Tibial nerve (tissue), 4 donors: ENCODE results near the gene NTNG1. TPM values are rescaled to one million over a fixed set of nuclear protein-coding genes. Genes with fewer than 3 reads are reported as not detected.
"Not testable (repeated sequence)": the region's sequence is repeated elsewhere in the genome, so short reads cannot be mapped to it uniquely, and the experiment has no call there.

ENCODE experiments used
- DNase-seq, 2 donors: peaks; one replicate each; pipeline ENCODE4 v3.0.0-alpha.2; 2019; ENCODE audit warnings: low spot score in 2 of 2
- H3K27ac ChIP-seq, 4 donors: fragments of 200-600 bp; sonication (generic) in 3 of 4; one replicate each; pipeline ENCODE4 v1.5.1; 2017 to 2019; ENCODE audit warnings: mild to moderate bottlenecking in 1 of 4
- H3K27me3 ChIP-seq, 2 donors: fragments of 200-600 bp; sonication (generic) in 1 of 2; one replicate each; pipeline versions ENCODE4 v1.5.1 to v1.6.0; 2017 to 2019
- H3K36me3 ChIP-seq, 3 donors: fragments of 200-600 bp; sonication (generic); one replicate each; pipeline ENCODE4 v1.5.1; 2018 to 2019
- H3K4me1 ChIP-seq, 4 donors: fragments of 200-600 bp; sonication (generic) in 3 of 4; one replicate each; pipeline ENCODE4 v1.5.1; 2017 to 2019
- H3K4me3 ChIP-seq, 4 donors: fragments of 200-600 bp; sonication (generic) in 3 of 4; one replicate each; pipeline ENCODE4 v1.5.1; 2017 to 2019; ENCODE audit warnings: mild to moderate bottlenecking in 1 of 4, moderate library complexity in 1 of 4
- H3K9me3 ChIP-seq, 4 donors: fragments of 200-600 bp; sonication (generic) in 3 of 4; one replicate each; pipeline ENCODE4 v1.5.1; 2017 to 2019
- EP300 ChIP-seq, 2 donors: sonication (generic); formaldehyde crosslinking; IDR thresholded peaks; one replicate each; pipeline ENCODE4 v1.6.1; 2017; ENCODE audit warnings: antibody characterized with exemption in 2 of 2, mild to moderate bottlenecking in 1 of 2
- POLR2A ChIP-seq, 2 donors: fragments of 450-650 bp; IDR thresholded peaks; one replicate each; pipeline ENCODE4 v1.6.1; 2017; ENCODE audit warnings: antibody characterized with exemption in 2 of 2, mild to moderate bottlenecking in 2 of 2, moderate library complexity in 2 of 2
- WGBS, 2 donors: methylation state at CpG; one replicate each; pipeline ENCODE4 v1.1.5; 2018; 5-methylcytosine and 5-hydroxymethylcytosine counted together
- total RNA-seq, 4 donors: library from RNA; depleted of rRNA; stranded (reverse); fragments of >200 nt; gene quantifications; one replicate each; pipeline ENCODE4 v1.1.0, GENCODE V29; 2016
- TF ChIP-seq, protein P1 (sequence below), 5 experiments: fragments of 200-600 bp in 3 of 5; fragments of 450-650 bp in 2 of 5; sonication (generic) in 3 of 5; IDR thresholded peaks; one replicate each; pipeline ENCODE4 v1.5.1; 2016 to 2019; ENCODE audit warnings: antibody characterized with exemption in 5 of 5, mild to moderate bottlenecking in 3 of 5, moderate library complexity in 2 of 5

Gene NTNG1
- 1 to 10 TPM; 1.4 to 6.6 (median 3.9) TPM for total RNA-seq

- Histone ChIP-seq H3K4me3 (peak within 1 kb of the TSS; percentile 38 to 65 (median 53)), H3K4me1 (peaks cover 0 to 28% (median 0%) of the 10 kb centered on the region in 4 donors), H3K9me3 (no peaks in the 10 kb centered on the region), H3K27me3 (peaks cover 0 to 3% of the 10 kb centered on the region in 2 donors), H3K36me3 (no peaks in the 10 kb centered on the region), H3K27ac (peak within 1 kb of the TSS in 2 of 4 donors; percentile 67 to 81)
- DNase-seq = no peak
- 0 to 1% methylated on average over 27 to 51 of the region's 79 CpGs for WGBS, 2 donors
- TF ChIP-seq EP300 (IDR thresholded peaks at IDR 0.05) (no peak), POLR2A (IDR thresholded peaks at IDR 0.05) (no peak)
- TF ChIP-seq, protein P1, sequence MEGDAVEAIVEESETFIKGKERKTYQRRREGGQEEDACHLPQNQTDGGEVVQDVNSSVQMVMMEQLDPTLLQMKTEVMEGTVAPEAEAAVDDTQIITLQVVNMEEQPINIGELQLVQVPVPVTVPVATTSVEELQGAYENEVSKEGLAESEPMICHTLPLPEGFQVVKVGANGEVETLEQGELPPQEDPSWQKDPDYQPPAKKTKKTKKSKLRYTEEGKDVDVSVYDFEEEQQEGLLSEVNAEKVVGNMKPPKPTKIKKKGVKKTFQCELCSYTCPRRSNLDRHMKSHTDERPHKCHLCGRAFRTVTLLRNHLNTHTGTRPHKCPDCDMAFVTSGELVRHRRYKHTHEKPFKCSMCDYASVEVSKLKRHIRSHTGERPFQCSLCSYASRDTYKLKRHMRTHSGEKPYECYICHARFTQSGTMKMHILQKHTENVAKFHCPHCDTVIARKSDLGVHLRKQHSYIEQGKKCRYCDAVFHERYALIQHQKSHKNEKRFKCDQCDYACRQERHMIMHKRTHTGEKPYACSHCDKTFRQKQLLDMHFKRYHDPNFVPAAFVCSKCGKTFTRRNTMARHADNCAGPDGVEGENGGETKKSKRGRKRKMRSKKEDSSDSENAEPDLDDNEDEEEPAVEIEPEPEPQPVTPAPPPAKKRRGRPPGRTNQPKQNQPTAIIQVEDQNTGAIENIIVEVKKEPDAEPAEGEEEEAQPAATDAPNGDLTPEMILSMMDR (IDR thresholded peaks at IDR 0.05) = no peak
Measured at GRCh38 chr1:107140703-107141490, at the start of gene NTNG1. Gene NTNG1 (plus strand): TSS chr1:107141039.

DNA sequence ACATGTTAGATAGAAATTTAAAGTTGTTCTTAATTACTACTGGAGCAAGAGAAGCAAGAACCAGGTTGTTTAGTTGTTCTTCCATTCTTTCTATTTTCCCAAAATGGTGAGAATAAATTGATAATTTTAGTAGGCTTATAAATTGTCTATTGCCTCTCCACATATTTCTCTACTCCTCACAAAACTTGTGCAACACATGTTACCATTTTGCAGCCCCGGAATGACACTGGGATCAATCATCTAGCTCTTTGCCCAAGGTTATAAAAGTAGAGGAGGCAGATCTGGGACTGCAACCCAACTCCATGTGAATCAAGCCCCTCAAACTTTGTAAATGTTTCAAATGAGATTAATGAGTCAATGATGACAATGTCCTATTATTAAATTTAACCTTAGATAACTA, 49.4 kb upstream of the NTNG1 start:
- DNase-seq = no peak
- 68 to 85% methylated on average over 1 of the region's 1 CpG for WGBS, 2 donors
- TF ChIP-seq, protein P1 (IDR thresholded peaks at IDR 0.05) = no peak
- TF ChIP-seq POLR2A (IDR thresholded peaks at IDR 0.05) = no peak
- Histone ChIP-seq H3K27ac (no peak overlapping the region), H3K9me3 (peaks cover 0 to 3% (median 0%) of the 10 kb centered on the region in 4 donors), H3K36me3 (no peaks in the 10 kb centered on the region), H3K4me1 (no peaks in the 10 kb centered on the region), H3K4me3 (no peak overlapping the region), H3K27me3 (no peaks in the 10 kb centered on the region)

- not testable (repeated sequence) for H3K4me1 ChIP-seq, H3K36me3 ChIP-seq, H3K9me3 ChIP-seq, H3K27ac ChIP-seq, DNase-seq, H3K27me3 ChIP-seq, H3K4me3 ChIP-seq
- 88 to 89% methylated on average over 1 of the region's 1 CpG for WGBS, 2 donors
Measured at GRCh38 chr1:107093395-107093794, 47.4 kb upstream of the NTNG1 start.

- no peaks in the 10 kb centered on the region for H3K4me1 ChIP-seq
- H3K4me3 ChIP-seq = no peak overlapping the region
- H3K9me3 ChIP-seq = no peaks in the 10 kb centered on the region
- H3K36me3 ChIP-seq = no peaks in the 10 kb centered on the region
- H3K27ac ChIP-seq = no peak overlapping the region
- TF ChIP-seq, protein P1 (IDR thresholded peaks at IDR 0.05) = no peak
- TF ChIP-seq POLR2A (IDR thresholded peaks at IDR 0.05) = no peak
- no peak for TF ChIP-seq EP300 (IDR thresholded peaks at IDR 0.05)
- no peaks in the 10 kb centered on the region for H3K27me3 ChIP-seq
- DNase-seq = no peak
Measured at GRCh38 chr1:107095647-107096046, 45.2 kb upstream of the NTNG1 start.

- Histone ChIP-seq H3K36me3 (no peaks in the 10 kb centered on the region), H3K27me3 (no peaks in the 10 kb centered on the region), H3K4me3 (no peak overlapping the region), H3K4me1 (no peaks in the 10 kb centered on the region), H3K9me3 (no peaks in the 10 kb centered on the region), H3K27ac (no peak overlapping the region)
- WGBS, 2 donors = 42 to 43% methylated on average over 2 of the region's 2 CpGs
- TF ChIP-seq, protein P1 (IDR thresholded peaks at IDR 0.05) = no peak
- TF ChIP-seq POLR2A (IDR thresholded peaks at IDR 0.05) (no peak), EP300 (IDR thresholded peaks at IDR 0.05) (no peak)
- DNase-seq = no peak
Measured at GRCh38 chr1:107096690-107097089, 44.1 kb upstream of the NTNG1 start.
